Colonic mucosa (tissue), 4 donors: ENCODE data around the gene TBC1D21. TPM values are rescaled to one million over a fixed set of nuclear protein-coding genes. Genes with fewer than 3 reads are reported as not detected.

Source experiments
- DNase-seq: peaks from one replicate; pipeline ENCODE4 v3.0.0-alpha.2; 2020
- H3K27ac ChIP-seq: fragments of 200-600 bp; one replicate; pipeline ENCODE4 v1.8.0; 2021
- H3K27me3 ChIP-seq: fragments of 200-600 bp; one replicate; pipeline ENCODE4 v1.8.0; 2021
- H3K36me3 ChIP-seq: fragments of 200-600 bp; one replicate; pipeline ENCODE4 v1.8.0; 2021
- H3K4me1 ChIP-seq: fragments of 200-600 bp; one replicate; pipeline ENCODE4 v1.8.0; 2021; ENCODE audit warnings: mild to moderate bottlenecking
- H3K4me3 ChIP-seq: fragments of 200-600 bp; one replicate; pipeline ENCODE4 v1.8.0; 2021
- H3K9ac ChIP-seq, 2 donors: one replicate each; pipeline ENCODE4 v1.7.0; 2013; ENCODE audit warnings: control low read depth in 2 of 2, low read depth in 2 of 2, low read length in 2 of 2
- H3K9me3 ChIP-seq: fragments of 200-600 bp; one replicate; pipeline ENCODE4 v1.8.0; 2021
- CTCF ChIP-seq: fragments of 200-600 bp; IDR thresholded peaks from one replicate; pipeline ENCODE4 v1.8.0; 2022; ENCODE audit warnings: antibody characterized with exemption, mild to moderate bottlenecking
- intact Hi-C: fragments of 100-400 bp; cut with DNase I; formaldehyde crosslinking; loops from one replicate; pipeline ENCODE4 v1.14.1; 2022
- total RNA-seq, 2 donors: library from RNA; stranded (reverse); fragmentation: NEBNext Ultra II Directional in 1 of 2; extraction: Animal tissue kit (Norgen Biotek cat#: 25700) in 1 of 2; gene quantifications; one replicate each; pipeline ENCODE4 v1.2.1, GENCODE V29; 2021
- donor health status: healthy.
- donor health status: DM: no; HTN: no; CAD: no.
- donor health status: DM: no; HTN: no; CAD: no.

Gene TBC1D21
- total RNA-seq, 2 donors from 2014 or later: not detected

DNA sequence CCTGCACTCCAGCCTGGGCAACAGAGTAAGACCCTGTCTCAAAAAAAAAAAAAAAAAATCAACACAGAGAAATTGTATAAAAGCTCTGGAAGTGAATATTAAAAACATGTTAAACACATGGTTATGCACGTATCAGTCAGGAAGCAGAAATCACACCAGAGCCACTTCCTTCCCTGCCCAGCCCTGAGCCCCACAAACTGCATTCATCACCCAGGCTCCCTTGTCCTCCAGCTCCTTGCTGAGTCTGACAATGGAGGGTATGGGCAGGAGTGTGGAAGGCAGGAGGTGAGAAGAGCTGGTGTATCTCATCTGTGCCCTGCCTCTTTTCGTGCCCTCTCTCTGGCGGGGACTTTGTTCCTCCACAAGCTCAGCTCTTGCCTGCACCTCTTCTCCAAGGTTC lies 40.8 kb downstream of the TBC1D21 start:
- intact Hi-C loops: no loop called here

DNA sequence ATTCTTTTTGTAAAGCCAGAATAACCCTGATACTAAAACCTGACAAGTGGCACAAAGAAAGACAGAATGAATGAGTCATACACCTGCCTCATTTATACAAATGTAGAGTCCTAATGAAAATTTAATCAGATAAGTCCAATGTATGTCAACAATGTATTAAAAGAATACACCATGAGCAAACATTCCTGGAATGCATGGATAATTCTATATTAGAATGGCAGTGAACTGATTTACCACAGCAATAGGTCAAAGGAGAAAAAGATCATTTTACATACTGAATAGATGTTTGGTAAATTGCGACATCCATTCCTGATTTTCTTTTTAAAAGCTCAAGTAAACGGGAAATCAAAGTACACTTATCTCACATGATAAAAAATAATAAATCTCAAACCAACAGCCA lies 41.7 kb downstream of the TBC1D21 start:
- no peak for DNase-seq
- no peak overlapping the region for H3K4me3 ChIP-seq
- H3K36me3 ChIP-seq: no peaks in the 10 kb centered on the region
- H3K9me3 ChIP-seq: no peaks in the 10 kb centered on the region
- TF ChIP-seq CTCF: no peak
- no peak overlapping the region for H3K9ac ChIP-seq
- intact Hi-C loops: no loop called here
- no peaks in the 10 kb centered on the region for H3K27me3 ChIP-seq
- H3K4me1 ChIP-seq: no peaks in the 10 kb centered on the region
- H3K27ac ChIP-seq: no peak overlapping the region

More for the DNA sequence above, 40.8 kb downstream of the TBC1D21 start:
- Histone ChIP-seq H3K36me3 (no peaks in the 10 kb centered on the region), H3K4me3 (no peak overlapping the region), H3K27ac (no peak overlapping the region), H3K4me1 (no peaks in the 10 kb centered on the region), H3K9ac (no peak overlapping the region), H3K27me3 (no peaks in the 10 kb centered on the region), H3K9me3 (no peaks in the 10 kb centered on the region)
- no peak for DNase-seq
- TF ChIP-seq CTCF: no peak

DNA sequence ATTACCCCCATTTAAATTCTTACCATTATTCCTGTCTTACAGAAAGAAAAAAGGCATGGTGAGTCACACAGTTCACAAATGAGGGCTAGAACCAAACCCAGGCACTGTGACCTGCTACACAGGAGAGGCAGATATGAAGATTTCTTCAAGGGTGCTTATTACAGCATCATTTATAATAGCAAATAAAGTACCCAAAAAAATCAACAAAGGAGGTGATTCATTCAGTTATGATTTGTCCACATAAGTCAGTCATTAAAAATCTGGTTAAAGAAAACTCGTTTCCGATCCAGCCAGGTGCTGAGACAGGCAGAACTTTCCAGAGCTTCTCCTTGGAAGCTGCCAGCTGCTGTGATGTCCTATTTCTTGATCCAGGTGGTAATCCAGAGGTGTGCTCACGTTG lies 45.4 kb downstream of the TBC1D21 start:
- H3K9me3 ChIP-seq: no peaks in the 10 kb centered on the region
- no peak for DNase-seq
- H3K4me3 ChIP-seq: no peak overlapping the region
- no peaks in the 10 kb centered on the region for H3K27me3 ChIP-seq
- H3K27ac ChIP-seq: no peak overlapping the region
- H3K4me1 ChIP-seq: no peaks in the 10 kb centered on the region
- intact Hi-C loops: no loop called here
- H3K9ac ChIP-seq: no peak overlapping the region
- no peak for TF ChIP-seq CTCF
- H3K36me3 ChIP-seq: no peaks in the 10 kb centered on the region

DNA sequence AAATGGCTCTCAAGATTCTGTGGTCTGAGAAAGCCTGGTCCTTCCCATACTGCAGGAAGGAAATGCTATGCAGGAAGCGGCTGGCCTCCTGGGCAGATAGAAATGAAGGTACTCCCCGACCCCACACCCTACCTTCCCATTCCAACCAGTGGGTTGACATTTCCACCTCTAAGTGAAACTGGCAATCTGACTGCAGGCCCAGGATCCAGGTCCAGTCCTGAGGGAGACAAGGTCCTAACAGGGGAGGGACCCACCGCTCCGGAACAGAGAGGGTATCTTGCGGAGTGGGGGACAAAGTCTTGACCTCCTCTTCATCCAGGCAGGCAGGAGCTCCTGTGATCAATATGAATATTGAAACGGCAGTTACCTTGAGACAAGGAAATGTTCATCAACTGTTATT lies 46.3 kb downstream of the TBC1D21 start:
- TF ChIP-seq CTCF: no peak
- no peaks in the 10 kb centered on the region for H3K4me1 ChIP-seq
- H3K27ac ChIP-seq: no peak overlapping the region
- H3K9ac ChIP-seq: no peak overlapping the region
- H3K36me3 ChIP-seq: no peaks in the 10 kb centered on the region
- intact Hi-C loops: no loop called here
- H3K27me3 ChIP-seq: no peaks in the 10 kb centered on the region
- DNase-seq: no peak
- no peaks in the 10 kb centered on the region for H3K9me3 ChIP-seq
- H3K4me3 ChIP-seq: no peak overlapping the region

DNA sequence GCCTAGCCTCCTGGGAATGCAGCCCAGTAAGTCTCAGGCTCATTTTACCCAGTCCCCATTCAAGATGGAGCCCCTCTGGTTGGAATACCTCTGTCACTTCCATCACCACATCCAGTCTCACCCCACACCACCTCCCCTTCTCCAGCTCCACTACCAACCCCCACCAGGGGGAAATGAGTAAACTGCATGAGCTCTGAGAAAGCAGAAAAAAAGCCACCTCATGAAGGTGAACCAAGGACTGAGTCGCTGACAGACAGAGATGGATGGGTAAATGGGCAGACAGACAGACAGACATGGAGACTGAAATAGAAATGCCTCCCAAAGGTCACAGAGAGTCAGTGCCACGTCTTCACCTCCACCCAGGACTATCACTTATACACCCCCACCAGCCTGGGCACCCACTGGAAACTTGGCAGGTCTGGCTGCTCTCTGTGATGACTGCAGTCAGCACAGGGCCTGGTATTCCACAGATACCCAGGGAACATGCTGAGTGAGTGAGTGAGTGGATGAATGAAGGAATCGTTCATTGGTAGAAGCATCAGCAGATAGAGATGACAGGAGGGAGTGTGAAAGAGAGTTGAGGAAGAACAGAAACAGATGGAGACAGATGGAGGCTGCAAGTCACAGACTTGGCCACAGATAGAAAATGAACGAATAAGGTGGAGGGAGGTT lies 48.0 kb downstream of the TBC1D21 start:
- Histone ChIP-seq H3K27me3 (no peaks in the 10 kb centered on the region), H3K9ac (no peak overlapping the region), H3K4me1 (no peaks in the 10 kb centered on the region), H3K36me3 (no peaks in the 10 kb centered on the region), H3K9me3 (no peaks in the 10 kb centered on the region), H3K4me3 (no peak overlapping the region), H3K27ac (no peak overlapping the region)
- no peak for DNase-seq
- no peak for TF ChIP-seq CTCF
- intact Hi-C loops: no loop called here
